Neural cell (in vitro differentiated cells): Measurements from ENCODE around the gene LCE1E. TPM values are rescaled to one million over a fixed set of nuclear protein-coding genes. Genes with fewer than 3 reads are reported as not detected.

ENCODE experiments used
- H2AFZ ChIP-seq: fragments of 200-600, 300-800 bp; sonication (generic), shearing (Covaris generic); 2 replicates; pipeline ENCODE4 v1.6.0; 2014; ENCODE audit warnings: low read depth, mild to moderate bottlenecking, antibody characterized with exemption, low read length, moderate library complexity
- H3F3A ChIP-seq: fragments of 200-600 bp; shearing (Covaris generic); 2 replicates; pipeline ENCODE4 v1.6.1; 2016; ENCODE audit warnings: mild to moderate bottlenecking, moderate library complexity, mixed read lengths, antibody characterized with exemption, low read length; ENCODE audit not compliant: insufficient read depth, poor library complexity, severe bottlenecking
- H3K27ac ChIP-seq: fragments of 200-600, 300-800 bp; sonication (generic), shearing (Covaris generic); 2 replicates; pipeline ENCODE4 v1.5.1; 2014; ENCODE audit warnings: mild to moderate bottlenecking, low read length, moderate library complexity
- H3K27me3 ChIP-seq: fragments of 300-800, 200-600 bp; sonication (generic), shearing (Covaris generic); 2 replicates; pipeline ENCODE4 v1.6.0; 2014; ENCODE audit warnings: mild to moderate bottlenecking, low read depth, low read length, moderate library complexity; ENCODE audit not compliant: insufficient read depth
- H3K36me3 ChIP-seq: fragments of 300-800, 200-600 bp; sonication (generic), shearing (Covaris generic); 2 replicates; pipeline ENCODE4 v1.5.1; 2014; ENCODE audit warnings: mild to moderate bottlenecking, antibody characterized with exemption, low read length, moderate library complexity; ENCODE audit not compliant: insufficient read depth
- H3K4me2 ChIP-seq: fragments of 300-800, 200-600 bp; sonication (generic), shearing (Covaris generic); 2 replicates; pipeline ENCODE4 v1.6.0; 2014; ENCODE audit warnings: mild to moderate bottlenecking, low read length
- H3K4me3 ChIP-seq: fragments of 300-800, 200-600 bp; sonication (generic), shearing (Covaris generic); 2 replicates; pipeline ENCODE4 v1.5.1; 2014; ENCODE audit warnings: mild to moderate bottlenecking, low read length, moderate library complexity
- H3K79me2 ChIP-seq: fragments of 200-600 bp; shearing (Covaris generic); replicated peaks from 2 replicates; pipeline ENCODE4 v1.6.0; 2014; ENCODE audit warnings: mild to moderate bottlenecking, low read length, moderate library complexity; ENCODE audit not compliant: insufficient read depth
- H3K9ac ChIP-seq: fragments of 300-800, 200-600 bp; sonication (generic), shearing (Covaris generic); 2 replicates; pipeline ENCODE4 v1.6.1; 2016; ENCODE audit warnings: mild to moderate bottlenecking, low read length, mixed read lengths
- H3K9me2 ChIP-seq: fragments of 200-600 bp; shearing (Covaris generic); 2 replicates; pipeline ENCODE4 v1.6.1; 2016; ENCODE audit warnings: mild to moderate bottlenecking, low read length, mixed read lengths; ENCODE audit not compliant: insufficient read depth
- H3K9me3 ChIP-seq: fragments of 200-600, 300-800 bp; sonication (generic), shearing (Covaris generic); 2 replicates; pipeline ENCODE4 v1.6.1; 2016; ENCODE audit warnings: mild to moderate bottlenecking, mixed run types, low read length, moderate library complexity, mixed read lengths
- H4K20me1 ChIP-seq: fragments of 200-600 bp; shearing (Covaris generic); 2 replicates; pipeline ENCODE4 v1.6.1; 2016; ENCODE audit warnings: mild to moderate bottlenecking, mixed run types; ENCODE audit not compliant: insufficient read depth
- EP300 ChIP-seq: fragments of 450-650 bp; conservative IDR thresholded peaks from 2 replicates; pipeline ENCODE4 v1.6.1; 2014; ENCODE audit warnings: antibody characterized with exemption, mild to moderate bottlenecking, moderate library complexity; ENCODE audit not compliant: poor library complexity, severe bottlenecking
- EZH2 ChIP-seq: fragments of 200-600, 300-800 bp; shearing (Covaris generic), sonication (generic); IDR thresholded peaks from 2 replicates; pipeline ENCODE4 v1.6.1; 2014; ENCODE audit warnings: antibody characterized with exemption, low read length, borderline replicate concordance, mild to moderate bottlenecking; ENCODE audit not compliant: insufficient read depth, poor library complexity, severe bottlenecking
- MXI1 ChIP-seq: fragments of 450-650 bp; conservative IDR thresholded peaks from 2 replicates; pipeline ENCODE4 v1.6.1; 2014; ENCODE audit warnings: antibody characterized with exemption, mild to moderate bottlenecking; ENCODE audit not compliant: poor library complexity, severe bottlenecking
- POLR2AphosphoS5 ChIP-seq: IDR thresholded peaks from 2 replicates; pipeline ENCODE4 v1.6.1; 2012
- RAD21 ChIP-seq: fragments of 450-650 bp; conservative IDR thresholded peaks from 2 replicates; pipeline ENCODE4 v1.6.1; 2014; ENCODE audit warnings: antibody characterized with exemption, mild to moderate bottlenecking, moderate library complexity
- SMC3 ChIP-seq: fragments of 450-650 bp; conservative IDR thresholded peaks from 2 replicates; pipeline ENCODE4 v1.6.1; 2014; ENCODE audit warnings: antibody characterized with exemption, mild to moderate bottlenecking, moderate library complexity; ENCODE audit not compliant: poor library complexity
- TAF1 ChIP-seq: IDR thresholded peaks from 2 replicates; pipeline ENCODE4 v1.6.1; 2012; ENCODE audit warnings: low read depth
- polyA plus RNA-seq: library from polyadenylated mRNA; depleted of rRNA; stranded (reverse); fragments of >200 nt; gene quantifications from 2 replicates; pipeline ENCODE4 v1.2.3, GENCODE V29; 2014
- TF ChIP-seq, protein P1 (sequence below): IDR thresholded peaks from 2 replicates; pipeline ENCODE4 v1.6.1; 2012; ENCODE audit warnings: borderline replicate concordance
- TF ChIP-seq, protein P2 (sequence below): fragments of 450-650 bp; IDR thresholded peaks from 2 replicates; pipeline ENCODE4 v1.5.1; 2014; ENCODE audit warnings: antibody characterized with exemption, mild to moderate bottlenecking, moderate library complexity; ENCODE audit not compliant: poor library complexity, severe bottlenecking

Gene LCE1E
- polyA plus RNA-seq, 1 donor from 2014 or later, result not detected

DNA sequence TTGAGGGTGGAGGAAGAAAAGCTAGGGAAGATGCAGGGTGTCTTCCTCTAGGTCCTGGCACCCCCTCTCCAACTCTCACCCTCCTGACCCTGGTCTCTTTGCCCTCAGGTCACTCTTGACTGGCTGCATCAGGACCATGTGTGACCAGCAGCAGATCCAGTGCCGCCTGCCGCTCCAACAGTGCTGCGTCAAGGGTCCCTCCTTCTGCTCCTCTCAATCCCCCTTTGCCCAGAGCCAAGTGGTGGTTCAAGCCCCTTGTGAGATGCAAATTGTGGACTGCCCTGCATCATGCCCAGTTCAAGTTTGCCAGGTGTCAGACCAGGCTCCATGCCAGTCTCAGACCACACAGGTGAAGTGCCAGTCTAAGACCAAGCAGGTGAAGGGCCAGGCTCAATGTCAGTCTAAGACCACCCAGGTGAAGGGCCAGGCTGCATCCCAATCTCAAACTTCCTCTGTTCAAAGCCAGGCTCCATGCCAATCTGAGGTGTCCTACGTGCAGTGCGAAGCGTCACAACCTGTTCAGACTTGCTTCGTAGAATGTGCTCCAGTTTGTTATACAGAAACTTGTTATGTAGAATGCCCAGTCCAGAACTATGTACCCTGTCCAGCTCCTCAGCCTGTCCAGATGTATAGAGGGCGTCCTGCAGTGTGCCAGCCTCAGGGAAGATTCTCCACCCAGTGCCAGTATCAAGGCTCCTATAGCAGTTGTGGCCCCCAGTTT lies 26.4 kb upstream of the LCE1E start:
- Histone ChIP-seq H3K9me3 (peaks cover 3% of the 10 kb centered on the region), H3K4me3 (no peak overlapping the region), H3K79me2 (no peaks in the 10 kb centered on the region), H3F3A (no peaks in the 10 kb centered on the region), H3K27ac (no peak overlapping the region), H3K4me2 (no peak overlapping the region), H4K20me1 (no peaks in the 10 kb centered on the region), H2AFZ (no peak overlapping the region), H3K9ac (no peak overlapping the region), H3K27me3 (no peaks in the 10 kb centered on the region), H3K9me2 (no peaks in the 10 kb centered on the region), H3K36me3 (no peaks in the 10 kb centered on the region)
- no peak for TF ChIP-seq POLR2AphosphoS5
- TF ChIP-seq MXI1, result no peak
- TF ChIP-seq, protein P1, sequence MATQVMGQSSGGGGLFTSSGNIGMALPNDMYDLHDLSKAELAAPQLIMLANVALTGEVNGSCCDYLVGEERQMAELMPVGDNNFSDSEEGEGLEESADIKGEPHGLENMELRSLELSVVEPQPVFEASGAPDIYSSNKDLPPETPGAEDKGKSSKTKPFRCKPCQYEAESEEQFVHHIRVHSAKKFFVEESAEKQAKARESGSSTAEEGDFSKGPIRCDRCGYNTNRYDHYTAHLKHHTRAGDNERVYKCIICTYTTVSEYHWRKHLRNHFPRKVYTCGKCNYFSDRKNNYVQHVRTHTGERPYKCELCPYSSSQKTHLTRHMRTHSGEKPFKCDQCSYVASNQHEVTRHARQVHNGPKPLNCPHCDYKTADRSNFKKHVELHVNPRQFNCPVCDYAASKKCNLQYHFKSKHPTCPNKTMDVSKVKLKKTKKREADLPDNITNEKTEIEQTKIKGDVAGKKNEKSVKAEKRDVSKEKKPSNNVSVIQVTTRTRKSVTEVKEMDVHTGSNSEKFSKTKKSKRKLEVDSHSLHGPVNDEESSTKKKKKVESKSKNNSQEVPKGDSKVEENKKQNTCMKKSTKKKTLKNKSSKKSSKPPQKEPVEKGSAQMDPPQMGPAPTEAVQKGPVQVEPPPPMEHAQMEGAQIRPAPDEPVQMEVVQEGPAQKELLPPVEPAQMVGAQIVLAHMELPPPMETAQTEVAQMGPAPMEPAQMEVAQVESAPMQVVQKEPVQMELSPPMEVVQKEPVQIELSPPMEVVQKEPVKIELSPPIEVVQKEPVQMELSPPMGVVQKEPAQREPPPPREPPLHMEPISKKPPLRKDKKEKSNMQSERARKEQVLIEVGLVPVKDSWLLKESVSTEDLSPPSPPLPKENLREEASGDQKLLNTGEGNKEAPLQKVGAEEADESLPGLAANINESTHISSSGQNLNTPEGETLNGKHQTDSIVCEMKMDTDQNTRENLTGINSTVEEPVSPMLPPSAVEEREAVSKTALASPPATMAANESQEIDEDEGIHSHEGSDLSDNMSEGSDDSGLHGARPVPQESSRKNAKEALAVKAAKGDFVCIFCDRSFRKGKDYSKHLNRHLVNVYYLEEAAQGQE, result no peak
- no peak for TF ChIP-seq TAF1
- no peak for TF ChIP-seq EP300
- TF ChIP-seq RAD21, result no peak
- TF ChIP-seq, protein P2, sequence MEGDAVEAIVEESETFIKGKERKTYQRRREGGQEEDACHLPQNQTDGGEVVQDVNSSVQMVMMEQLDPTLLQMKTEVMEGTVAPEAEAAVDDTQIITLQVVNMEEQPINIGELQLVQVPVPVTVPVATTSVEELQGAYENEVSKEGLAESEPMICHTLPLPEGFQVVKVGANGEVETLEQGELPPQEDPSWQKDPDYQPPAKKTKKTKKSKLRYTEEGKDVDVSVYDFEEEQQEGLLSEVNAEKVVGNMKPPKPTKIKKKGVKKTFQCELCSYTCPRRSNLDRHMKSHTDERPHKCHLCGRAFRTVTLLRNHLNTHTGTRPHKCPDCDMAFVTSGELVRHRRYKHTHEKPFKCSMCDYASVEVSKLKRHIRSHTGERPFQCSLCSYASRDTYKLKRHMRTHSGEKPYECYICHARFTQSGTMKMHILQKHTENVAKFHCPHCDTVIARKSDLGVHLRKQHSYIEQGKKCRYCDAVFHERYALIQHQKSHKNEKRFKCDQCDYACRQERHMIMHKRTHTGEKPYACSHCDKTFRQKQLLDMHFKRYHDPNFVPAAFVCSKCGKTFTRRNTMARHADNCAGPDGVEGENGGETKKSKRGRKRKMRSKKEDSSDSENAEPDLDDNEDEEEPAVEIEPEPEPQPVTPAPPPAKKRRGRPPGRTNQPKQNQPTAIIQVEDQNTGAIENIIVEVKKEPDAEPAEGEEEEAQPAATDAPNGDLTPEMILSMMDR, result no peak
- TF ChIP-seq SMC3, result no peak
- TF ChIP-seq EZH2, result no peak

DNA sequence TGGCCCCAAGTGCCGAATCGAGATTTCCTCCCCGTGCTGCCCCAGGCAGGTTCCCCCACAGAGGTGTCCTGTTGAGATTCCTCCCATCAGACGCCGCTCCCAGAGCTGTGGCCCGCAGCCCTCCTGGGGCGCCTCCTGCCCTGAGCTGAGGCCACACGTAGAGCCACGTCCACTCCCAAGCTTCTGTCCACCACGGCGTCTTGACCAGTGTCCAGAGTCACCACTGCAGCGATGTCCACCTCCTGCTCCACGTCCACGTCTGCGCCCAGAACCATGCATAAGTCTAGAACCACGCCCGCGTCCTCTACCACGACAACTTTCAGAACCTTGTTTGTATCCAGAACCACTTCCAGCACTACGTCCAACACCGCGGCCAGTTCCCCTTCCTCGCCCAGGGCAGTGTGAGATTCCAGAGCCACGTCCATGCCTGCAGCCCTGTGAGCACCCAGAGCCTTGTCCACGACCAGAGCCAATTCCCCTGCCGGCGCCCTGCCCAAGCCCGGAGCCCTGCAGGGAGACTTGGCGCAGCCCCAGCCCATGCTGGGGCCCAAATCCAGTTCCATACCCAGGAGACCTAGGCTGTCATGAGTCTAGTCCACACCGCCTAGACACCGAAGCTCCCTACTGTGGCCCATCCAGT lies 25.4 kb upstream of the LCE1E start:
- Histone ChIP-seq H3K9me3 (peaks cover 6% of the 10 kb centered on the region), H3K4me2 (no peak overlapping the region), H3K27ac (no peak overlapping the region)

More for the DNA sequence above, 25.4 kb upstream of the LCE1E start:
- no peak overlapping the region for H3K4me3 ChIP-seq
- TF ChIP-seq MXI1, result no peak
- TF ChIP-seq, protein P2, result no peak
- TF ChIP-seq, protein P1, result no peak
- no peak for TF ChIP-seq TAF1
- TF ChIP-seq EP300, result no peak
- H2AFZ ChIP-seq, result no peak overlapping the region
- no peaks in the 10 kb centered on the region for H4K20me1 ChIP-seq
- no peaks in the 10 kb centered on the region for H3K79me2 ChIP-seq
- H3K36me3 ChIP-seq, result no peaks in the 10 kb centered on the region
- H3K27me3 ChIP-seq, result no peaks in the 10 kb centered on the region
- H3K9me2 ChIP-seq, result no peaks in the 10 kb centered on the region
- no peak overlapping the region for H3K9ac ChIP-seq
- H3F3A ChIP-seq, result no peaks in the 10 kb centered on the region
